OCI-LY1 (cell line): ENCODE measurements around the gene FGF23.

Experiments used
- EZH2 ChIP-seq: fragments of 200-600 bp; sonication (generic), shearing (Covaris generic); IDR thresholded peaks from 2 replicates; pipeline ENCODE4 v1.8.0; 2017; ENCODE audit warnings: borderline replicate concordance, mixed run types, mild to moderate bottlenecking, antibody characterized with exemption, low read length, moderate library complexity, mixed read lengths
- TF ChIP-seq, protein P1 (sequence below): fragments of 200-600 bp; sonication (generic), shearing (Covaris generic); IDR thresholded peaks from 2 replicates; pipeline ENCODE4 v1.5.1; 2017; ENCODE audit warnings: mild to moderate bottlenecking, antibody characterized with exemption, low read length, moderate library complexity, mixed read lengths

DNA sequence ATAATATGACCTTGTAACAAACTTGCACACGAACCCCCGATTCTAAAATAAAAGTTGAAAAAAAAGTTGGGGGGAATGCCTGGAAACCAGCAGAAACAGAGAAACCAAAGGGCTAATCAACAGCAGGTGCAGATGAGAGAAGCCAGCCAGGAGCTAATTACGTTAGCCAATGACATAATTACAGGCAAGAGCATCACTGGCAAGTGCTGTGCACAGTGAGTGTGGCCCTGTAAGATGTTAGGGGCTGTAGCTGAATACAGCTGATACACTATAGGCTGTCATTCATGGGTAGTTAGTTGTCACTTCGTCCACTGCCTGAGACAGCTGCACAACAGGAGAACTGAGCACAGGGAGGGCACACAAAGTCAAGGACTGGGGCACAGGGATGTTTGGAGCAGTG lies 7.3 kb upstream of the FGF23 start:
- TF ChIP-seq, protein P1, sequence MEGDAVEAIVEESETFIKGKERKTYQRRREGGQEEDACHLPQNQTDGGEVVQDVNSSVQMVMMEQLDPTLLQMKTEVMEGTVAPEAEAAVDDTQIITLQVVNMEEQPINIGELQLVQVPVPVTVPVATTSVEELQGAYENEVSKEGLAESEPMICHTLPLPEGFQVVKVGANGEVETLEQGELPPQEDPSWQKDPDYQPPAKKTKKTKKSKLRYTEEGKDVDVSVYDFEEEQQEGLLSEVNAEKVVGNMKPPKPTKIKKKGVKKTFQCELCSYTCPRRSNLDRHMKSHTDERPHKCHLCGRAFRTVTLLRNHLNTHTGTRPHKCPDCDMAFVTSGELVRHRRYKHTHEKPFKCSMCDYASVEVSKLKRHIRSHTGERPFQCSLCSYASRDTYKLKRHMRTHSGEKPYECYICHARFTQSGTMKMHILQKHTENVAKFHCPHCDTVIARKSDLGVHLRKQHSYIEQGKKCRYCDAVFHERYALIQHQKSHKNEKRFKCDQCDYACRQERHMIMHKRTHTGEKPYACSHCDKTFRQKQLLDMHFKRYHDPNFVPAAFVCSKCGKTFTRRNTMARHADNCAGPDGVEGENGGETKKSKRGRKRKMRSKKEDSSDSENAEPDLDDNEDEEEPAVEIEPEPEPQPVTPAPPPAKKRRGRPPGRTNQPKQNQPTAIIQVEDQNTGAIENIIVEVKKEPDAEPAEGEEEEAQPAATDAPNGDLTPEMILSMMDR = no peak
- TF ChIP-seq EZH2 = no peak
